ENCODE results near the gene PRRG4.
"Not testable (repeated sequence)": the region's sequence is repeated elsewhere in the genome, so short reads cannot be mapped to it uniquely, and the experiment has no call there.

The PRRG4 gene

DNA sequence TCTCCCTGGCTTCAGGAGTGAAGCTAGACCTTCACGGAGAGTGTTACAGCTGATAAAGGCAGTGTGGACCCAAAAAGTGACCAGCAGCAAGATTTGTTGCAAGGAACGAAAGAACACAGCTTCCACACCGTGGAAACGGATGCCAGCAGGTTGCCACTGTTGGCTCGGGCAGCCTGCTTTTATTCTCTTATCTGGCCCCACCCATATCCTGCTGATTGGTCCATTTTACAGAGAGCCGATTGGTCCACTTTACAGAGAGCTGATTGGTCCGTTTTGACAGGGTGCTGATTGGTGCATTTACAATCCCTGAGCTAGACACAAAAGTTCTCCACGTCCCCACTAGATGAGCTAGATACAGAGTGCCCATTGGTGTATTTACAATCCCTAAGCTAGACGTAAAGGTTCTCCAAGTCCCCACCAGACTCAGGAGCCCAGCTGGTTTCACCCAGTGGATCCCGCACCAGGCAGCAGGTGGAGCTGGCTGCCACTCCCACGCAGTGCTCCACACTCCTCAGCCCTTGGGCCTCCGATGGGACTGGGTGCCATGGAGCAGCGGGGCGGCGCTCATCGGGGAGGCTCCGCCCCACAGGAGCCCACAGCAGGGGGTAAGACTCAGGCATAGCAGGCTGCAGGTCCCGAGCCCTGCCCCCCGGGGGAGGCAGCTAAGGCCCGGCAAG lies 58.1 kb downstream of the PRRG4 start:
- DNase-seq: not testable (repeated sequence)

DNA sequence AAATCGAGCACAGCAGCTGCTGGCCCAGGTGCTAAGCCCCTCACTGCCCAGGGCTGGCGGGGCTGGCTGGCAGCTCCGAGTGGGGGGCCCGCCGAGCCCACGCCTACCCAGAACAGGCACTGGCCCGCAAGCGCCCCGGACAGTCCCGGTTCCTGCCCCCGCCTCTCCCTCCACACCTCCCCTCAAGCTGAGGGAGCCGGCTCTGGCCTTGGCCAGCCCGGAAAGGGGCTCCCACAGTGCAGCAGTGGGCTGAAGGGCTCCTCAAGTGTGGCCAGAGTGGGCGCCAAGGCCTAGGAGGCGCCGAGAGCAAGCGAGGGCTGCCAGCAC lies 58.6 kb downstream of the PRRG4 start:
- DNase-seq: not testable (repeated sequence)

DNA sequence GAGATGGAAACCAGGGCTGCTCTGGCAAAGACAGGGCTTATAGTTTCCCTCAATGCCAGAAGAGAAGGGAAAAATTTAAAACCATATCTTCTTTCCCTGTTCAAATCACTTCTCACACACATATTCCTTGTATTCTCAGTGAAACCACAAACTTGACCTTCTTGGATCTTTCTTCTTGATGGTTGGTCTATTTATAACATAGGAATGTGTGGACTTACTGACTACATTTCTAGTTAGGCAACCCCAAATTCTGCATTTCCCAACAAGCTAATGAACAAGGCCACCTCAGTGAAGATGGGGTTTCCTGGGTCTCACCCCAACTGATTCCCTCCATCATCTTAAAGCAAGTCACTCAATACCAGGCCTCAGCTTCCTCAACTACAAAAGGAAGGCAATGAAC lies 59.1 kb downstream of the PRRG4 start:
- no peak for DNase-seq

DNA sequence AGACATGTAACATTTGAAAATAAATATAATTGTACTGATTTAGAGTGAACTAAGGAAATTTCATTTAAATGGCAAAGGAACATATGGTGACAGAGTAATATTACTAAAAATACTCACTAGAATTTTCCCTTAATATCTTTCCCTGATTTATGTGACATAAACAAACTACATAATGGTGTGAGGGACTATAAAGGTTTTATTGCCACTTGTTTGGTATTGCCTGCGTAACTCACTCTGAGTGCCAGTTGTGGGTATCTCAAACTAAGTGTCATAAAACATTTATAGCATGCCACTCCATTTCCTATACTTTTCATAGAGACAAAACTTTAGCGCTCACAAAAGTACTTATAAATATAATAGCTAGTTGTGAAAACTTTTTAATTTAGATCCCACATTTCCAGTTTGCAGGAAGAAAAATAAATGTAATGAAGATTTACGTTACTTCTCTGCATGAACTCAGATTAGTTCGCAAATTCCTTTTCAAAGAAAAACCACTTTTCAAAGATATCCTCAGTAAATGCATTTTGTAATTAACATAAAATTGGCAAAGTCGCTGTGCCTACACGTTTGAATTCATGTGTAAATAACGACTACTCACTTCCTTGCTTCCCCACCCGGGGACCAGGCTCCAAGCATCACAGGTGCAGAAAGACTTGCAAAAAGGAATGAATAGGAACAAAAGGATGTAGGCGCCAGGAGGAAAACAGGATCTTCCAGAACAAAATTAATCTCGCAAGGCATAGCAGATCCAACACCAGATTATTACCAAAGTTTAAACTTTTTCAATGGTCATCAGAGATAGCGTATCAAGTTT lies 61.3 kb downstream of the PRRG4 start:
- no peak for DNase-seq

DNA sequence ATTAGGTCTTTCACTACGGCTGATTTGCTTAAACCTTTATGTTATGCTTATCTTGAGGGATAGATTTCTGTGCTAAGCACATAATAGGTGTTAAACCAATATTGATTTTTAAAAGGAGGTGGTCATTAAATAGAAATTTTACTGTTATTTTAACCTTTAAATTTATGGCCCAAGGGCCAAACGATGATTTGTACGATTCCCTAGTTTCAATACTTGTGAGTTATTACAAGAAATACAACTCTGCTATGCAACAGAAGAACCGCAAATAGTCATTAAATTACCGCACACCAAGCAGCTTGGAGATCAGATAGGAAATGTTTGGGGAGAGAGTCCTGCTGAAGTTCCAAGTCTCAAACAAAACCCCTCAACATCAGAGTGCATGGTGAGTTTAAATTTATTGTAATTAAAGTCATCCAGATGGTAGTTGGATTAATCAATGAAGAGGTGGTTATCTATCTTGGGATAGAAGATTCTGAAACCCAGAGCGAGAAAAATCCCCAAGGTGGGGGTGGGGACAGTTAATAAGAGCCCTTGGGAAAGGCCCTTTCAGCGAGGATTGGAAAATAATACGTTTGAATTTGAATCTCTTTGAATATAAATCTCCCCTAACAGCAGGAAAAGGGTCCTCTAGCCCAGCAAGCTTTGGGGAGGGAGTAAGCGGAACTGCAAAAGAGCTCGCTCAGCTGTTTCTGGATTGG lies 62.1 kb downstream of the PRRG4 start:
- no peak for DNase-seq

DNA sequence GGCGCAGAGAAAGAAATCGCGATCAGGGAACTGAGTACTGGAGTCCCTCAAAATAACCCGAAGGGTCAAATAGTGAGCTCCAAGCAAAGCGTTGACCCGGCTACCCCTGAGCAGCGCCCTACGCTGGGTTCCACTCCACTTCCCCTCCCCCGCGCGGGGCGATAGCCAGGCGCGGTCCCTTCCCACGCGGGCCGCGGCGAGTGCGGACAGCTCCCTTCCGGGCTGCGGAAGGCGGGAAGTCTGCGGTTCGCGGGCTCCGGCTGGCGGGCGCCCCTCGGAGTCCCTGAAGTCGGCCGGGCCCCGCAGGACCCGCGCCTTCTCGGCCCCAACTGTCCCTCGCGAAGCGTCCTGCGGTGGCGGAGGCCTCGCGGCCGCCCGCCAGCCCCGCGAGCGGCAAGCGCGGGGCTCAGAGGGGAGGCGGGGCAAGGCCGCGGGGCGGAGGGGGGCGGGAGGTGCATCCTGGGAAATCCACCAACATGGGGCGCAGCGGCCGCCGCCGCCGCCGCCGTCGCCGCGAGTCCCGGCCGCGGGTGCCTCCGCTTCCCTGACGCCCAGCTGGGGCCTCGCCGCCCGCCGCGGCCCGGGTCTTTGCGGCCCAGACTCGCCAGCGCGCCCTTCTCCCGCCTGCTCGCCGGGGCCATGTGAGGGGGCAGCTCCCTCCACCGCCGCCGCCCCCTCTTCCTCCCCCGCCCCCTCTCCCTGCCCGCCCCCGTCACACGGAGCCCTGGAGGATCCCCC lies 62.8 kb downstream of the PRRG4 start, which contains the start of gene QSER1:
QSER1 (plus strand) TSS at position 457 of the 738 bp plus-strand sequence. CDS start 315 bp downstream, outside the sequence.
- peak; percentile 72 for DNase-seq

DNA sequence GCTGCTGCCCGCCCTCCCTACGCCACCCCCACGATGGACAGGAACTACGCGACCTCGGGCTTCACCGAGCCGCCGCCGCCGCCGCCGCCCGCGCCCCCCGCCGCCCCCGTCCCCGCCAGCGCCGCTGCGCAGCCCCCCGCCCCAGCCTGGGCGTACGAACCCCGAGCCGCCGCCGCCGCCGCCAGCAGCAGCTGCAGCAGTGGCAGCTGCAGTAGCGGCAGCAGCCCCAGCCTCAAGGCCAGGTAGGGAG lies 63.3 kb downstream of the PRRG4 start:
- no peak for DNase-seq

DNA sequence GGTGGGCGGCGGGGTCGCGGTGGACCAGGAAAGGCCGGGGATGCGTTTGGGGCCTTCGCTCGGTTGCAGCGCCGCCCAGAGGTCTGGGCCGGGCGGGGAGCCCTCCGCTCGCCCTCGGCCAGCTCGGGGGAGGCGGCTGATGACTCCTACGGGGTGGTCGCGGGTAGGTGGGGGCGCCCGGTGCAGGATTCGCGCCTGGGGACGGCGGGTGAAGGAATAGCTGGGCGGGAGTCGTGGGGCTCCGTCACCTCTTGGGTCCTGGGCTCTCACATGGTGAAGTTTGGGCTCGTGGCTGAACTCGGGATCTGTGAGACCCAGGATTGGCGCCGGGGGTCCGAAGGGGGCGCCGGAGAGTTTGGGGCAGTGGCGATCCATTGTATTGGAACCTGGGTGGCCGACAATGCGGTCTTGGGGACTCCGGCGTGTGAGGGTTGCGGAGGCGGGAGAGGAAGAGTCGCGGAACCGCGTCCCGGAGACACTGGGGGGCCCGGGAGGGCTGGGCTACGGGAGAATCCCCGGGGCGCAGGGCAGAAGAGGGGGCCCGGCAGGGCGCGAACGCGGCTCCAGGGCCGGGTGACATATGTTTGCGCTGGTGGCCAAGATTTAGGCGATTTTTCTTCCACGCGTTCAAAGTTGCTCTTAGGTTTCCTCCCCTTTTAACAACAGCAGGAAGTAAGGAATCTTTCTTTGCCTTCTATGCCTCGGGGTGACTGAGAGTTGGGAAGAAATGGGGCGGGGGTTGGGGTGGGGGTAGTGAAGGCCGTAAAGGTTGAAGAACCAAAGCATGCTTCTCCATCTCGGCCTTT lies 63.8 kb downstream of the PRRG4 start:
- DNase-seq: peak; percentile 60

DNA sequence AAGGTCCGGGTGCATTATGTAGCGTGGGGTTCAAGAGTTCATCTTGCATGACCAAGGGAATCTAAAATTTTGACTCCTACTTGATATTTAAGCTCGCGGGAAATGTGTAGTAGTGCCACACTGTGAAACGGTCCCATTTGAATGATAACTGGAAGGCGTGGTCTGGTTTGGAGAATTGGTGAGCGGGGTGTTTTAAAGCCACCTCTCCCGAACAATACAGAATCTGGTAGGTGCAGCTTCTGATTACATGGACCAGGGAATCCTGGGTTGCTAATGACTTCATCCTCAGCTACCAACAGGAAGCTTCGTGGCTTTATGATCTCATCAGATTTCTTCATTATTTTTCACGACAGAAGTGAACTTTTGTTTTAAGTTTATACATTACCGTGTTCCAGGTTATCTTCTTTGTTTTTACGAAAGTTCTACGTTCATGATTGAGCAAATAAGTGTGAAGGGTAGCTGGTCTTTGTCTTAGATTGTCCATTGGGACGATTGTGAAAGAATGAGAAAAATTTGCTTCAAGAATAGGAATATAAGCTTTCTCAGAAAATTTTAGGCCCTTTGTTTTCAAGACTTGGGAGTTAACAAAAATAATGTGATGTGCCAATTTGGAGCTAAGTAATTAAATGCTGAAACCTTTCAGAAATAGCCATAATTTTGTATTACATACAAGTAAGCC lies 64.6 kb downstream of the PRRG4 start:
- no peak for DNase-seq

DNA sequence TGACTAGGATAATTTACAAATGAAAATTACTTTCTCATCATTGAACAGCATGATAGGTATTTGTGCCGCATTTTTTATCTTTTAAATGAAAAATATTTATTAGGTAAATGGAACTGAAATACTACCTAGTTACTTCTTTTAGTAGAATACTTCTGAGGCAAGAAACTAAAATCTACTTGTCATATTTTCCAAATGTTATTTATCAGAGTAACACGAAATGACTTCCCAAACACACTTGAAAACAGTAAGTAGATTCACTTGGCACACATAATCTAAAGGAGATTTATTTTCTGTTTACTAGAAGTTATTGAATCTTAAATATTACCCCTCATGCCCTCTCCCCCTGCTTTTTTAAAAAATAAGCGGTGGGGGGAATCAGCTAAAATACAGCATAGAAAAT lies 65.2 kb downstream of the PRRG4 start:
- DNase-seq: no peak

DNA sequence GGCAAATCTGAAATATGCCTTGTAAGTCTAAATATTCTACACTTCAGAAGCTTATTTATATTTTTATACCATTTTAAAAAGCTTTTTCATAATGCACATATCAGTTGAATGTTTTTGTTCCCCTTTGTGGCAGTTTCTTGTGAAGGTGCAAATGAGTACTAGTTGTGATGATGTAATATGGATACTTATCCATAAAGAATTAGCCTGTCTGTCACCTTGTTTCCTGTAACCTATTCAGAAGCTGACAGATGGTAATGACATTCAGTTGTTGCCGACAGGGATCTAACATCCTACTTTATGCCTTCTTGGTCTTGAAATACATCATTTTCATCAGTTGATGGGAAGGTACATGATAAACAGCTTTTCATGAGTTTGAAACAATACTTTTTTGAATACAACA lies 65.7 kb downstream of the PRRG4 start:
- DNase-seq: no peak

DNA sequence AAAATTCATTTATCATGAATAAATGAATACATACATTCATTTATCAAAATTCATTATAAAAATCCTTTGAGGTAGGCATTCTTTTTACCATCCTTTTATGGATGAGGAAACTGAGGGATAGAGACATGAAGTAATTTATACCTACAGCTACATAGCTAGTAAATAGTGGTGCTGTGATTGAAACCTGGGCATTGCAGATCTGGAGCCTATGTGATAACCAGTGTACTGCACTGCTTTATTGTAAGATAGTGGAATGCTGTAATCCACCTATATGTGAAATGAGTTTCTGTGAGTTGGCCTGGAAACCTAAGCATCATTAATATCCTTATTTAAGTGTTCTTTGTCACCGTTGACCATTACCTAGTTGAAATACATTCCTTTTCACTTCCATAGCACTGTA lies 67.4 kb downstream of the PRRG4 start:
- DNase-seq: no peak

DNA sequence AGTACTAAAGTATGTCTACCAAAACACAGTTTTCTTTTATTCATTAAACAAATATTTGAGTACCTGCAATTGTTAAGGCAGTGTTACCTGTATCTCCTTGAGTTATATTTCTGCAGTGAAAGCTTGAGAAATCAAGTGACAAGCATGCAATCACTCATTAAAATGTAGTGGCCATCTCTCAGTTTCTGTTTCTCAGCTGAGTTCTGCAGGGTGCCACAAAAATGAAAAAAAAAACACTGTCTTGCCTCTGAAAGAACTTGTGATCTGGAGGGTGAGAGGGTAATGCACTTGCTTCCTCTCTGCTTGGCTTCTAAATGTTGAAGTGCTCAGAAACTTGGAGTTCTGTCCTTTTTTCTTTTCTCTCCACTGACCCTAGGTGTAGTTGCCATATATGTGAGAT lies 69.7 kb downstream of the PRRG4 start:
- no peak for DNase-seq

DNA sequence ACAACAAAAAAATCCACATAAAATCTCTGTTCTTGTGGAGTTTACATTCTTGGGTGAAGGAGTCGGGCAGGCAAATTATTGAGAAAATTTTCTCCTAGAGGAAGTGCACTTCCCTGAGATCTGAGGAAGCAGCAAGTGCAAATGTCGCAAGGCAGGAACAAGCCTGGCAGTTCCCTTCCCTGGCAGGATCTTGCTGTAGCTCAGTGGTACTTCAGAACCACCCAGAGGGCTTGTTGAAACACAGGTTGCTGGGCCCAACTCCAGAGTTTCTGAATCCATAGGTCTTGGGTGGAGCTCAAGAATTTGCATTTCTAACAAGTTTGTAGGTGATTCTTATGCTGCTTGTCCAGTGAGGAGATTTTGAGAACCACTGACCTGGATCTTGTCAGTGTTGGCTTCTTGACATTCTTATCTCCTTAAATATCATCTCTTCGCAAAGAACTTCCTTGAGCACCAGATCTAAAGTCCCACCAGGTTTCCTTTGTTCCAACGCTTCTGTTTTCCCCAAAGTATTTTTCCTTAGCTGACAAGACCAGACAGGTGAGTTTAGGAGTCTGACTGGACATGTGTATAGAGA lies 72.5 kb downstream of the PRRG4 start:
- no peak for DNase-seq

DNA sequence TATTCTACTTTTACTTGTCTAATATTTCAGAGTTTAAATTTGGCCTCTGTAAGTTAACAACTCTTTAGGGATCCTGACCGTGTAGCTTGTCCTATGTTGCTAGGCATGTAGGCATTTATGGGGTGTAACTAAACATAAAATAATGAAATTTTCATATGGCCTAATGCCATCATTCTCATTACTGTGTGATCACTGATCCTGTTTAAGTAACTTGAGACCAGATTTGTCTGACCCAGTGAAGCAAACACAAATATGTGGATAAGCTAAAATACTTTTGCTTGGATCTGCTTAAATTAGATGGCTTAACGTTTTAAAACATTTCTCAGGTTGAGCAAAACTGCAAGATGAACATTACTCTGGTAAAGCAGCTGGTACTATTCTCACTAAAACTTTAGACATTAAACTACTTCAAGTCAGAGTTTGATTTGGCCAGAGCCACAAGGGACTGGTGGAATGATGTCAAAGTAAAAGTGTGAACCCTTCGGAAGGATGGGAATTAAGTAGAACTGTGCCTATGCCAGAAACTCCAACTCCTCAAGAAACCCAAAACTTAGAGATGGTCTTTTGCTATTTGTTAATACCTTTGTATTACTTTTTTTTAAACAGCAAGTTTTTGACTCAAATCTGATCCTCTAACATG lies 75.4 kb downstream of the PRRG4 start:
- DNase-seq: no peak
